Sigmoid colon (tissue), 7 donors: ENCODE results near the gene NFRKB. TPM values are rescaled to one million over a fixed set of nuclear protein-coding genes. Genes with fewer than 3 reads are reported as not detected.

Experiments used
- DNase-seq: peaks from one replicate; pipeline ENCODE4 v3.0.0-alpha.2; 2019
- H3K27ac ChIP-seq, 4 donors: fragments of 200-600 bp; sonication (generic); one replicate each; pipeline ENCODE4 v1.5.1; 2016 to 2019; ENCODE audit warnings: mild to moderate bottlenecking in 1 of 4
- H3K27me3 ChIP-seq, 3 donors: fragments of 200-600 bp; sonication (generic); one replicate each; pipeline ENCODE4 v1.5.1; 2019; ENCODE audit warnings: mild to moderate bottlenecking in 1 of 3
- H3K36me3 ChIP-seq, 4 donors: fragments of 200-600 bp; sonication (generic); one replicate each; pipeline ENCODE4 v1.5.1; 2016 to 2019
- H3K4me1 ChIP-seq, 4 donors: fragments of 200-600 bp; sonication (generic); one replicate each; pipeline ENCODE4 v1.5.1; 2017 to 2019
- H3K4me3 ChIP-seq, 4 donors: fragments of 200-600 bp; sonication (generic); one replicate each; pipeline ENCODE4 v1.5.1; 2017 to 2019; ENCODE audit warnings: mild to moderate bottlenecking in 2 of 4, moderate library complexity in 1 of 4
- H3K9me3 ChIP-seq, 4 donors: fragments of 200-600 bp in 3 of 4; sonication (generic) in 3 of 4; one replicate each; pipeline versions ENCODE4 v1.5.1 to v1.6.1; 2013 to 2019
- CTCF ChIP-seq, 4 experiments: fragments of 450-650 bp in 3 of 4; fragments of 200-600 bp in 1 of 4; IDR thresholded peaks; one replicate each; pipeline ENCODE4 v1.5.1; 2016 to 2019; ENCODE audit warnings: antibody characterized with exemption in 4 of 4, mild to moderate bottlenecking in 3 of 4, moderate library complexity in 2 of 4
- EP300 ChIP-seq, 4 donors: sonication (generic); formaldehyde crosslinking; IDR thresholded peaks; one replicate each; pipeline ENCODE4 v1.6.1; 2017; ENCODE audit warnings: antibody characterized with exemption in 4 of 4
- POLR2A ChIP-seq, 2 donors: fragments of 450-650 bp; IDR thresholded peaks; one replicate each; pipeline ENCODE4 v1.6.1; 2016; ENCODE audit warnings: antibody characterized with exemption in 2 of 2, mild to moderate bottlenecking in 2 of 2, moderate library complexity in 2 of 2
- POLR2AphosphoS5 ChIP-seq, 4 donors: sonication (generic); formaldehyde crosslinking; IDR thresholded peaks; one replicate each; pipeline ENCODE4 v1.6.1; 2017; ENCODE audit warnings: antibody characterized with exemption in 4 of 4
- WGBS, 2 donors: extraction: QIAGEN DNeasy Blood & Tissue Kit; methylation state at CpG; one replicate each; pipeline ENCODE4 v1.1.7; 2013; 5-methylcytosine and 5-hydroxymethylcytosine counted together
- intact Hi-C: fragments of 100-400 bp; cut with DNase I; formaldehyde crosslinking; loops from one replicate; pipeline ENCODE4 v1.15.1; 2023
- polyA plus RNA-seq, 3 donors: library from polyadenylated mRNA; stranded (reverse); fragments of 200-250 nt; gene quantifications; one replicate each; pipeline ENCODE4 v1.2.3, GENCODE V29; 2013
- total RNA-seq, 4 donors: library from RNA; depleted of rRNA; stranded (reverse); fragments of >200 nt; gene quantifications; one replicate each; pipeline ENCODE4 v1.1.0, GENCODE V29; 2016
- donor health status: healthy with polysubstance abuse.
- donor health status: Bipolar disorder and iron deficiency.
- donor health status: healthy.

Gene NFRKB
- total and polyA plus RNA-seq, 7 donors: 3.5 to 24.7 (median 20.7) TPM

- no peak overlapping the region for H3K27ac ChIP-seq
- WGBS, 2 donors: 95% methylated on average over 5 of the region's 5 CpGs
- H3K36me3 ChIP-seq: peaks cover 0 to 14% (median 3%) of the 10 kb centered on the region in 4 donors
- intact Hi-C loops: loop anchor here (1.0 to 5.0 kb wide), 3 partner anchors 80 to 210 kb away; partner anchors contain the start of gene PRDM10
- no peaks in the 10 kb centered on the region for H3K27me3 ChIP-seq
- H3K4me3 ChIP-seq: no peak overlapping the region
- TF ChIP-seq CTCF (IDR thresholded peaks at IDR 0.05): no peak
- TF ChIP-seq POLR2A (IDR thresholded peaks at IDR 0.05): no peak
- no peak for TF ChIP-seq POLR2AphosphoS5 (IDR thresholded peaks at IDR 0.05)
- no peak for TF ChIP-seq EP300 (IDR thresholded peaks at IDR 0.05)
- DNase-seq: no peak
- no peaks in the 10 kb centered on the region for H3K9me3 ChIP-seq
- no peaks in the 10 kb centered on the region for H3K4me1 ChIP-seq
Measured at GRCh38 chr11:129922674-129923073, 27.3 kb upstream of the NFRKB start.

GRCh38 chr11:129918361-129918760, 23.0 kb upstream of the NFRKB start:
- 97 to 98% methylated on average over 22 of the region's 22 CpGs for WGBS, 2 donors

GRCh38 chr11:129917231-129917630, 21.9 kb upstream of the NFRKB start:
- TF ChIP-seq POLR2A (IDR thresholded peaks at IDR 0.05): no peak
- no peak overlapping the region for H3K27ac ChIP-seq
- intact Hi-C loops: no loop called here
- no peak overlapping the region for H3K4me3 ChIP-seq
- no peaks in the 10 kb centered on the region for H3K27me3 ChIP-seq
- no peak for DNase-seq
- H3K9me3 ChIP-seq: no peaks in the 10 kb centered on the region
- peaks cover 0 to 58% (median 14%) of the 10 kb centered on the region in 4 donors for H3K36me3 ChIP-seq
- no peaks in the 10 kb centered on the region for H3K4me1 ChIP-seq
- WGBS, 2 donors: 95 to 99% methylated on average over 2 of the region's 2 CpGs

More at GRCh38 chr11:129918361-129918760, 23.0 kb upstream of the NFRKB start:
- Histone ChIP-seq H3K27ac (no peak overlapping the region), H3K27me3 (no peaks in the 10 kb centered on the region), H3K4me1 (no peaks in the 10 kb centered on the region), H3K36me3 (peaks cover 0 to 53% (median 14%) of the 10 kb centered on the region in 4 donors), H3K9me3 (no peaks in the 10 kb centered on the region), H3K4me3 (no peak overlapping the region)
- TF ChIP-seq POLR2A (IDR thresholded peaks at IDR 0.05) (no peak), CTCF (IDR thresholded peaks at IDR 0.05) (no peak), POLR2AphosphoS5 (IDR thresholded peaks at IDR 0.05) (no peak), EP300 (IDR thresholded peaks at IDR 0.05) (no peak)
- intact Hi-C loops: no loop called here
- no peak for DNase-seq

GRCh38 chr11:129911298-129911697, 15.9 kb upstream of the NFRKB start:
- no peak for DNase-seq
- Histone ChIP-seq H3K4me1 (no peaks in the 10 kb centered on the region), H3K27me3 (no peaks in the 10 kb centered on the region), H3K36me3 (peaks cover 2 to 76% (median 20%) of the 10 kb centered on the region in 4 donors), H3K4me3 (no peak overlapping the region), H3K9me3 (no peaks in the 10 kb centered on the region), H3K27ac (no peak overlapping the region)
- 55 to 78% methylated on average over 3 of the region's 3 CpGs for WGBS, 2 donors
- intact Hi-C loops: no loop called here
- TF ChIP-seq POLR2A (IDR thresholded peaks at IDR 0.05) (no peak), CTCF (IDR thresholded peaks at IDR 0.05) (no peak), EP300 (IDR thresholded peaks at IDR 0.05) (no peak), POLR2AphosphoS5 (IDR thresholded peaks at IDR 0.05) (no peak)

- Histone ChIP-seq H3K36me3 (peaks cover 2 to 72% (median 20%) of the 10 kb centered on the region in 4 donors), H3K4me1 (no peaks in the 10 kb centered on the region), H3K27me3 (no peaks in the 10 kb centered on the region), H3K4me3 (no peak overlapping the region), H3K9me3 (no peaks in the 10 kb centered on the region), H3K27ac (no peak overlapping the region)
- intact Hi-C loops: no loop called here
- 91 to 95% methylated on average over 7 of the region's 7 CpGs for WGBS, 2 donors
- TF ChIP-seq POLR2A (IDR thresholded peaks at IDR 0.05): no peak
- no peak for TF ChIP-seq CTCF (IDR thresholded peaks at IDR 0.05)
- no peak for TF ChIP-seq EP300 (IDR thresholded peaks at IDR 0.05)
- no peak for TF ChIP-seq POLR2AphosphoS5 (IDR thresholded peaks at IDR 0.05)
- DNase-seq: no peak
Measured at GRCh38 chr11:129910360-129910759, 15.0 kb upstream of the NFRKB start.
